GM10266 (cell line): ENCODE data around the gene CTNNA3.

ENCODE experiments used
- DNase-seq: peaks from one replicate; pipeline ENCODE4 v3.0.0; 2012; ENCODE audit errors: extremely low spot score
- CTCF ChIP-seq: IDR thresholded peaks from 2 replicates; pipeline ENCODE4 v1.5.1; 2012; ENCODE audit warnings: mild to moderate bottlenecking, low read depth; ENCODE audit not compliant: control insufficient read depth, insufficient read depth; ENCODE audit errors: missing control alignments

The CTNNA3 gene

GRCh38 chr10:67050415-67050814 is 645.6 kb downstream of the CTNNA3 start:
- TF ChIP-seq CTCF, result no peak
- no peak for DNase-seq

- no peak for DNase-seq
- no peak for TF ChIP-seq CTCF
These were observed 646.0 kb downstream of the CTNNA3 start for GRCh38 chr10:67049988-67050387.

GRCh38 chr10:67046507-67046906 is 649.5 kb downstream of the CTNNA3 start:
- no peak for TF ChIP-seq CTCF
- no peak for DNase-seq

GRCh38 chr10:67045404-67045803 is 650.6 kb downstream of the CTNNA3 start:
- no peak for DNase-seq
- no peak for TF ChIP-seq CTCF

- no peak for TF ChIP-seq CTCF
- no peak for DNase-seq
These were observed 653.0 kb downstream of the CTNNA3 start for GRCh38 chr10:67043041-67043440.

- no peak for TF ChIP-seq CTCF
- no peak for DNase-seq
These were observed 659.2 kb downstream of the CTNNA3 start for GRCh38 chr10:67036808-67037207.

- DNase-seq, result no peak
- TF ChIP-seq CTCF, result no peak
These were observed 662.1 kb downstream of the CTNNA3 start for GRCh38 chr10:67033878-67034277.
